ENCODE results near the gene MRPL22. TPM values are rescaled to one million over a fixed set of nuclear protein-coding genes. Genes with fewer than 3 reads are reported as not detected.
"Not testable (repeated sequence)": the region's sequence is repeated elsewhere in the genome, so short reads cannot be mapped to it uniquely, and the experiment has no call there.

MRPL22 gene
- total RNA-seq, 3 donors from 2014 or later: 12.1 to 23.4 (median 21.4) TPM

GRCh38 chr5:154977409-154977808 is 36.5 kb downstream of the MRPL22 start:
- no peak for DNase-seq (ENCODE audit: low spot score in 2 of 2)
- intact Hi-C loops (cut with DNase I; ENCODE audit: low total_unique reads): no loop called here
- TF ChIP-seq POLR2AphosphoS5 (IDR thresholded peaks at IDR 0.05) (no peak), POLR2A (IDR thresholded peaks at IDR 0.05) (no peak), CTCF (IDR thresholded peaks at IDR 0.05) (no peak)
- Histone ChIP-seq H3K9me3 (no peaks in the 10 kb centered on the region), H3K4me1 (no peaks in the 10 kb centered on the region), H3K27ac (no peak overlapping the region), H3K36me3 (no peaks in the 10 kb centered on the region), H3K27me3 (no peaks in the 10 kb centered on the region), H3K4me3 (no peak overlapping the region)

GRCh38 chr5:154978294-154978693 is 37.4 kb downstream of the MRPL22 start:
- H3K4me3 ChIP-seq; DNase-seq (ENCODE audit: low spot score in 2 of 2); H3K9me3 ChIP-seq; H3K27me3 ChIP-seq; H3K4me1 ChIP-seq; H3K27ac ChIP-seq; H3K36me3 ChIP-seq; intact Hi-C loops (cut with DNase I; ENCODE audit: low total_unique reads): not testable (repeated sequence)

GRCh38 chr5:154984946-154985516 is 44.2 kb downstream of the MRPL22 start:
- H3K4me3 ChIP-seq: no peak overlapping the region
- DNase-seq (ENCODE audit: low spot score in 2 of 2): no peak
- no peak overlapping the region for H3K27ac ChIP-seq
- H3K9me3 ChIP-seq: no peaks in the 10 kb centered on the region
- no peak for TF ChIP-seq POLR2AphosphoS5 (IDR thresholded peaks at IDR 0.05)
- TF ChIP-seq POLR2A (IDR thresholded peaks at IDR 0.05): no peak
- TF ChIP-seq CTCF (IDR thresholded peaks at IDR 0.05): no peak
- no peaks in the 10 kb centered on the region for H3K4me1 ChIP-seq
- no peaks in the 10 kb centered on the region for H3K27me3 ChIP-seq
- intact Hi-C loops (cut with DNase I; ENCODE audit: low total_unique reads): loop anchor here (5.0 kb wide), 1 partner anchor 1017 kb away; no protein-coding TSS in a partner anchor
- no peaks in the 10 kb centered on the region for H3K36me3 ChIP-seq

- intact Hi-C loops (cut with DNase I; ENCODE audit: low total_unique reads): no loop called here
- Histone ChIP-seq H3K4me1 (no peaks in the 10 kb centered on the region), H3K36me3 (no peaks in the 10 kb centered on the region), H3K27me3 (no peaks in the 10 kb centered on the region), H3K4me3 (no peak overlapping the region), H3K27ac (no peak overlapping the region), H3K9me3 (no peaks in the 10 kb centered on the region)
- TF ChIP-seq POLR2AphosphoS5 (IDR thresholded peaks at IDR 0.05) (no peak), CTCF (IDR thresholded peaks at IDR 0.05) (no peak), POLR2A (IDR thresholded peaks at IDR 0.05) (no peak)
- no peak for DNase-seq (ENCODE audit: low spot score in 2 of 2)
Measured at GRCh38 chr5:154986151-154986550, 45.3 kb downstream of the MRPL22 start.

GRCh38 chr5:154989626-154990025 is 48.8 kb downstream of the MRPL22 start:
- no peaks in the 10 kb centered on the region for H3K27me3 ChIP-seq
- DNase-seq (ENCODE audit: low spot score in 2 of 2): no peak
- TF ChIP-seq POLR2AphosphoS5 (IDR thresholded peaks at IDR 0.05) (no peak), POLR2A (IDR thresholded peaks at IDR 0.05) (no peak), CTCF (IDR thresholded peaks at IDR 0.05) (no peak)
- H3K4me1 ChIP-seq: no peaks in the 10 kb centered on the region
- H3K36me3 ChIP-seq: no peaks in the 10 kb centered on the region
- no peak overlapping the region for H3K27ac ChIP-seq
- H3K9me3 ChIP-seq: no peaks in the 10 kb centered on the region
- intact Hi-C loops (cut with DNase I; ENCODE audit: low total_unique reads): loop anchor here (1.0 kb wide), 1 partner anchor 18 kb away; no protein-coding TSS in a partner anchor
- no peak overlapping the region for H3K4me3 ChIP-seq

GRCh38 chr5:154993461-154993860 is 52.6 kb downstream of the MRPL22 start:
- Histone ChIP-seq H3K4me3 (no peak overlapping the region), H3K27me3 (no peaks in the 10 kb centered on the region), H3K36me3 (no peaks in the 10 kb centered on the region), H3K4me1 (no peaks in the 10 kb centered on the region), H3K27ac (no peak overlapping the region), H3K9me3 (no peaks in the 10 kb centered on the region)
- no peak for DNase-seq (ENCODE audit: low spot score in 2 of 2)
- TF ChIP-seq POLR2AphosphoS5 (IDR thresholded peaks at IDR 0.05) (no peak), CTCF (IDR thresholded peaks at IDR 0.05) (no peak), POLR2A (IDR thresholded peaks at IDR 0.05) (no peak)
- intact Hi-C loops (cut with DNase I; ENCODE audit: low total_unique reads): no loop called here
